Adrenal gland (tissue), 5 donors: ENCODE data around the gene RBPMS2.

Experiments
- CTCF ChIP-seq, 6 experiments: fragments of 450-650 bp in 4 of 6; fragments of 200-600 bp in 2 of 6; sonication (generic) in 1 of 6; IDR thresholded peaks; 1 replicate in 5 of 6; 2 replicates in 1 of 6; pipeline versions ENCODE4 v1.5.1 to v1.8.0; 2016 to 2021; ENCODE audit warnings: antibody characterized with exemption in 6 of 6, mild to moderate bottlenecking in 2 of 6, moderate library complexity in 1 of 6
- POLR2A ChIP-seq, 2 donors: fragments of 450-650 bp; IDR thresholded peaks; one replicate each; pipeline ENCODE4 v1.6.1; 2017; ENCODE audit warnings: antibody characterized with exemption in 2 of 2, mild to moderate bottlenecking in 2 of 2, moderate library complexity in 1 of 2
- donor health status: DM: no; HTN: no; CAD: no.

GRCh38 chr15:64780600-64781156 is 5.3 kb upstream of the RBPMS2 start:
- no peak for TF ChIP-seq CTCF (IDR thresholded peaks at IDR 0.05)
- TF ChIP-seq POLR2A (IDR thresholded peaks at IDR 0.05) = no peak
